ENCODE results near the gene ERBB4.

- TF ChIP-seq GATA3 (IDR thresholded peaks at IDR 0.05; ENCODE audit: low read depth, low read length), result no peak
- TF ChIP-seq GATA2 (IDR thresholded peaks at IDR 0.05; ENCODE audit: low read depth, low read length), result no peak
These were observed 220.0 kb downstream of the ERBB4 start for GRCh38 chr2:212318636-212319035.

All from SH-SY5Y (cell line).